GM06990 (cell line): ENCODE results near the gene DVL2.

Experiments used
- DNase-seq: peaks from one replicate; pipeline ENCODE4 v3.0.0-alpha.2; 2011; ENCODE audit not compliant: insufficient read length; ENCODE audit errors: extremely low read depth
- H3K27me3 ChIP-seq: replicated peaks from 2 replicates; pipeline ENCODE4 v1.6.0; 2011; ENCODE audit warnings: low read length; ENCODE audit not compliant: control insufficient read depth, insufficient read depth
- H3K36me3 ChIP-seq: 2 replicates; pipeline ENCODE4 v1.5.1; 2011; ENCODE audit warnings: low read length; ENCODE audit not compliant: control insufficient read depth, insufficient read depth
- H3K4me3 ChIP-seq: replicated peaks from 2 replicates; pipeline ENCODE4 v1.5.1; 2011; ENCODE audit warnings: low read depth, mild to moderate bottlenecking, control low read depth, low read length
- CTCF ChIP-seq: IDR thresholded peaks from 2 replicates; pipeline ENCODE4 v1.5.1; 2011; ENCODE audit warnings: low read length, control low read depth, mild to moderate bottlenecking, inconsistent platforms; ENCODE audit not compliant: insufficient read depth, poor library complexity, severe bottlenecking

DVL2 gene

GRCh38 chr17:7262935-7263800 is 28.9 kb upstream of the DVL2 start:
- H3K27me3 ChIP-seq: peaks cover 2% of the 10 kb centered on the region; the same call in 1 of the 2 replicates
- H3K36me3 ChIP-seq: peaks cover 5% of the 10 kb centered on the region
- DNase-seq: no peak
- no peak for TF ChIP-seq CTCF
- H3K4me3 ChIP-seq: no peak overlapping the region

GRCh38 chr17:7262192-7262934 is 28.0 kb upstream of the DVL2 start, which contains the start of gene CLDN7:
CLDN7 (minus strand) TSS chr17:7262478; CDS start chr17:7262043, 435 bp downstream.
- TF ChIP-seq CTCF: no peak
- H3K4me3 ChIP-seq: no peak within 1 kb of the TSS

GRCh38 chr17:7261379-7262191 is 27.3 kb upstream of the DVL2 start:
- Histone ChIP-seq H3K4me3 (peak overlapping the region; percentile 14; the same call in 1 of the 2 replicates), H3K36me3 (peaks cover 11% of the 10 kb centered on the region), H3K27me3 (peaks cover 2% of the 10 kb centered on the region; the same call in 1 of the 2 replicates)
- no peak for DNase-seq
- TF ChIP-seq CTCF: no peak

More at GRCh38 chr17:7262192-7262934, 28.0 kb upstream of the DVL2 start, which contains the start of gene CLDN7:
- peaks cover 7% of the 10 kb centered on the region for H3K36me3 ChIP-seq
- peaks cover 2% of the 10 kb centered on the region; the same call in 1 of the 2 replicates for H3K27me3 ChIP-seq
- no peak for DNase-seq

- H3K4me3 ChIP-seq: peak overlapping the region; percentile 14
- DNase-seq: no peak
- H3K36me3 ChIP-seq: peaks cover 13% of the 10 kb centered on the region
- no peak for TF ChIP-seq CTCF
- peaks cover 2% of the 10 kb centered on the region; the same call in 1 of the 2 replicates for H3K27me3 ChIP-seq
Observed at GRCh38 chr17:7260651-7261378, 26.5 kb upstream of the DVL2 start.

GRCh38 chr17:7260151-7260550 is 25.8 kb upstream of the DVL2 start:
- DNase-seq: no peak
- Histone ChIP-seq H3K27me3 (peaks cover 2% of the 10 kb centered on the region; the same call in 1 of the 2 replicates), H3K4me3 (no peak overlapping the region), H3K36me3 (peaks cover 14% of the 10 kb centered on the region)
- no peak for TF ChIP-seq CTCF
